Spinal cord (tissue), 10 donors: ENCODE data around the gene SERPINE1. TPM values are rescaled to one million over a fixed set of nuclear protein-coding genes. Genes with fewer than 3 reads are reported as not detected.
A peak's percentile ranks its signal among the peaks of the same experiment; 100 is the strongest.

Experiments used
- DNase-seq, 6 donors: peaks; one replicate each; pipeline versions ENCODE4 v3.0.0 to v3.0.0-alpha.2; 2013 to 2015; ENCODE audit warnings: low spot score in 6 of 6, low read depth in 4 of 6
- H3K27ac ChIP-seq: one replicate; pipeline ENCODE4 v1.5.1; 2013; ENCODE audit warnings: low read depth, low read length, control low read depth
- H3K27me3 ChIP-seq: one replicate; pipeline ENCODE4 v1.6.1; 2013; ENCODE audit warnings: low read length; ENCODE audit not compliant: control insufficient read depth, insufficient read depth
- H3K36me3 ChIP-seq: one replicate; pipeline ENCODE4 v1.6.1; 2013; ENCODE audit warnings: low read length; ENCODE audit not compliant: control insufficient read depth, insufficient read depth
- H3K4me1 ChIP-seq: one replicate; pipeline ENCODE4 v1.6.1; 2013; ENCODE audit warnings: low read length; ENCODE audit not compliant: control insufficient read depth, insufficient read depth
- H3K4me3 ChIP-seq: one replicate; pipeline ENCODE4 v1.5.1; 2013; ENCODE audit warnings: low read depth, low read length, control low read depth
- H3K9me3 ChIP-seq: one replicate; pipeline ENCODE4 v1.6.1; 2013; ENCODE audit warnings: low read length; ENCODE audit not compliant: control insufficient read depth, insufficient read depth
- WGBS: methylation state at CpG from one replicate; pipeline ENCODE4 v1.1.5; 2013; ENCODE audit warnings: missing lambda C conversion rate; ENCODE audit not compliant: insufficient coverage; 5-methylcytosine and 5-hydroxymethylcytosine counted together
- long read RNA-seq, 4 donors: transcript quantifications; one replicate each; lab custom pipeline, GENCODE V29; 2026
- polyA plus RNA-seq, 2 donors: library from polyadenylated mRNA; unstranded; fragments of 120-200 nt; gene quantifications; one replicate each; pipeline ENCODE4 v1.2.1, GENCODE V29; 2013; ENCODE audit not compliant: insufficient read length in 2 of 2
- total RNA-seq, 2 donors: library from RNA; depleted of rRNA in 1 of 2; stranded (reverse); fragments of 120-200 nt in 1 of 2; fragments of >200 nt in 1 of 2; gene quantifications; one replicate each; pipeline versions ENCODE4 v1.2.3 to v1.2.4, GENCODE V29; 2013 to 2014
- donor health status: healthy.

The SERPINE1 gene
- total RNA-seq (1 to 10 TPM; 1.9 to 2.1 TPM), polyA plus RNA-seq (1 to 10 TPM; 1.9 to 4.8 TPM)
- long read RNA-seq, donor 1, partial matches to known transcripts = 0 of 1 reads
- long read RNA-seq, donor 1, other reads (novel, unspliced or antisense) = 0 of 1 reads
- long read RNA-seq, donor 2, partial matches to known transcripts = 0 of 1 reads
- long read RNA-seq, donor 2, other reads (novel, unspliced or antisense) = 0 of 1 reads
- long read RNA-seq, donor 3, partial matches to known transcripts = 0 of 1 reads
- long read RNA-seq, donor 3, other reads (novel, unspliced or antisense) = 0 of 1 reads
- long read RNA-seq, donor 4 = 0 reads

DNA sequence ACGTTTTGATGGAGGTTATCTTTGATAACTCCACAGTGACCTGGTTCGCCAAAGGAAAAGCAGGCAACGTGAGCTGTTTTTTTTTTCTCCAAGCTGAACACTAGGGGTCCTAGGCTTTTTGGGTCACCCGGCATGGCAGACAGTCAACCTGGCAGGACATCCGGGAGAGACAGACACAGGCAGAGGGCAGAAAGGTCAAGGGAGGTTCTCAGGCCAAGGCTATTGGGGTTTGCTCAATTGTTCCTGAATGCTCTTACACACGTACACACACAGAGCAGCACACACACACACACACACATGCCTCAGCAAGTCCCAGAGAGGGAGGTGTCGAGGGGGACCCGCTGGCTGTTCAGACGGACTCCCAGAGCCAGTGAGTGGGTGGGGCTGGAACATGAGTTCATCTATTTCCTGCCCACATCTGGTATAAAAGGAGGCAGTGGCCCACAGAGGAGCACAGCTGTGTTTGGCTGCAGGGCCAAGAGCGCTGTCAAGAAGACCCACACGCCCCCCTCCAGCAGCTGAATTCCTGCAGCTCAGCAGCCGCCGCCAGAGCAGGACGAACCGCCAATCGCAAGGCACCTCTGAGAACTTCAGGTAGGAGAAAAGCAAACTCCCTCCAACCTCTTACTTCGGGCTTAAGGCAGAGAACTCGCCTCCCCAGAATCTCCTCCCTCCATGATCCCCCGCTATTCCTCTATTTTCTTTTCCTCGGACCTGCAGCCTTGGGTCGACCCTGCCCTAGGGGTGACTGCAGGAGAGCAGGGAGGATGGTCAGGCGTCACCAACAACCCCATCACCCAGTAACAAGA is at the start of gene SERPINE1:
Gene SERPINE1 (plus strand): TSS at position 454 of the 809 bp plus-strand sequence. CDS start 1,290 bp downstream, outside the sequence.
- H3K36me3 ChIP-seq = no peaks in the 10 kb centered on the region
- H3K27me3 ChIP-seq = peaks cover 4% of the 10 kb centered on the region
- H3K27ac ChIP-seq = peak within 1 kb of the TSS; percentile 73
- peaks cover 24% of the 10 kb centered on the region for H3K4me1 ChIP-seq
- peak in 3 of 6 donors; percentile 29 to 89 (median 71) for DNase-seq
- WGBS = 4% methylated on average over 17 of the region's 22 CpGs
- no peaks in the 10 kb centered on the region for H3K9me3 ChIP-seq
- no peak within 1 kb of the TSS for H3K4me3 ChIP-seq

DNA sequence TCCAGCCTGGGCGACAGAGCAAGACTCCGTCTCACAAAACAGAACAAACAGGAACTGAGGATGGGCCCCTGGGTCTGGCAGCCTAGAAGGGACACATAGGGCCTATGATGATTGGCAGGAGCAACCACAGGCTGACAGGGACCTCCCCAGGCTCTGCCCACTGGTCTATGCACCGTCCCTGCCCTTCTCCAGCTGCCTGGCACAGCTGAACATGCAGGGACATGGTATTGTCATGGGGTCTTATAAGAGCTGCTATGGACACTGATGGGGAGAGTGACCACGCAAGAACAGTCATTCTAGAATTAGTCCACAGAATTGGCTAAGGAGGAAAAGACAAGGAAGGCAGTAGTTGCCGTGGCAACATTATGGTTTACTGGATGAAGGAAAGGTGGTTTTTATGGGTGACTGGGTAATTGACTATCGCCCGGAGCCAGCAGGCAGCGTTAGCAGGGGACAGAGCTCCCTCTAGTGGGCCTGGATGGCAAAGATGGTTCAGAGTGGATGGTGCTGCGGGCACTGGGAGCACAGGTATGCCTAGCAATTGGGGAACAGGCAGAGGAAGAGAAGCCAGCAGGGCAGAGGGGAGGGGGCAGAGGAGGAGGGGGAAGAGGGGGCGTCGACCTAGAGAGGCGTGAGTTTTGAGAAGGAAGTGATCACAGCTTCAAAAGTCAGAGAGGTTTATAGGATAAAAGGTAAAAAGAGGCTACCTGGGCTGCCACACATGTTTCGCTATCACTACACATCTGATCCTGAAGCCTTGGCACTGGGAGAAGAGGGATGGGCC is 49.4 kb upstream of the SERPINE1 start:
- H3K27ac ChIP-seq = no peak overlapping the region
- no peaks in the 10 kb centered on the region for H3K36me3 ChIP-seq
- no peaks in the 10 kb centered on the region for H3K9me3 ChIP-seq
- peaks cover 8% of the 10 kb centered on the region for H3K4me1 ChIP-seq
- DNase-seq = peak; percentile 36 to 95 (median 58)
- H3K4me3 ChIP-seq = no peak overlapping the region
- WGBS = 15% methylated on average over 10 of the region's 13 CpGs
- H3K27me3 ChIP-seq = no peaks in the 10 kb centered on the region

DNA sequence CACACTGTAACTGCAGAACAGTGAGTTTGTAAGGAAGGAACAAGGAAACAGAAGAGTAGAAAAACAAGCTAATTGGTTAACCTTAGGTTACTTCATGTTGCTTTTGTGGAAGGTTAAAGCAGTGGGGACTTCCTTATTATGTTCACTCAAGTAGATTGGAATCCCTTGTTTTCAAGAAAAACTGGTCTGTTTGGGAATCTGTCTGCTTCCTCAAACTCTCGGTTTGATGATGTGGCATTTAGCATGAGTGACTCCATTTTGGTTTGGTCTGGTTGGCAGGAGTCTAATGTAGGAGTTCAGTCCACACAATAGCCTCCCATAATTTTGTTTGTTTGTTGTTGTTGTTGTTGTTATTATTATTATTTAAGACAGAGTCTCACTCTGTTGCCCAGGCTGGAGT is 45.5 kb upstream of the SERPINE1 start:
- Histone ChIP-seq H3K4me1 (peaks cover 8% of the 10 kb centered on the region), H3K27me3 (no peaks in the 10 kb centered on the region)
- WGBS = no CpG with 5 or more reads among the region's 1 CpG

DNA sequence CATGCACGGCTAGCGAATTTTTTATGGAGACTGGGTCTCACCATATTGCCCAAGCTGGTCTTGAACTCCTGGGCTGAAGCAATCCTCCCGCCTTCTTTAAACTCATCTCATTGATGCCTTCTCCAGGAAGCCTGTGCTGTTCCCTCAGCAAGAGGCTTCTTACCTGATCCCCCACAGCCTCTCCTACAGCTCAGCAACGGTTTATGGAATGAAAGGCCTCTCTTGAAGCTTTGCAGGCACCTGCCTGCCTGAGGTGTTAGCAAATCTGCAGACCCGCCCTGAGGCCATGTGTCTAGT is 42.1 kb upstream of the SERPINE1 start:
- H3K4me3 ChIP-seq = peak overlapping the region; percentile 68
- H3K36me3 ChIP-seq = peaks cover 27% of the 10 kb centered on the region
- 71% methylated on average over 5 of the region's 5 CpGs for WGBS
- H3K9me3 ChIP-seq = no peaks in the 10 kb centered on the region
- H3K27ac ChIP-seq = no peak overlapping the region
- H3K4me1 ChIP-seq = no peaks in the 10 kb centered on the region
- H3K27me3 ChIP-seq = no peaks in the 10 kb centered on the region
- DNase-seq = no peak

More for the DNA sequence above, 45.5 kb upstream of the SERPINE1 start:
- no peak for DNase-seq
- Histone ChIP-seq H3K9me3 (no peaks in the 10 kb centered on the region), H3K4me3 (no peak overlapping the region), H3K27ac (no peak overlapping the region), H3K36me3 (no peaks in the 10 kb centered on the region)

DNA sequence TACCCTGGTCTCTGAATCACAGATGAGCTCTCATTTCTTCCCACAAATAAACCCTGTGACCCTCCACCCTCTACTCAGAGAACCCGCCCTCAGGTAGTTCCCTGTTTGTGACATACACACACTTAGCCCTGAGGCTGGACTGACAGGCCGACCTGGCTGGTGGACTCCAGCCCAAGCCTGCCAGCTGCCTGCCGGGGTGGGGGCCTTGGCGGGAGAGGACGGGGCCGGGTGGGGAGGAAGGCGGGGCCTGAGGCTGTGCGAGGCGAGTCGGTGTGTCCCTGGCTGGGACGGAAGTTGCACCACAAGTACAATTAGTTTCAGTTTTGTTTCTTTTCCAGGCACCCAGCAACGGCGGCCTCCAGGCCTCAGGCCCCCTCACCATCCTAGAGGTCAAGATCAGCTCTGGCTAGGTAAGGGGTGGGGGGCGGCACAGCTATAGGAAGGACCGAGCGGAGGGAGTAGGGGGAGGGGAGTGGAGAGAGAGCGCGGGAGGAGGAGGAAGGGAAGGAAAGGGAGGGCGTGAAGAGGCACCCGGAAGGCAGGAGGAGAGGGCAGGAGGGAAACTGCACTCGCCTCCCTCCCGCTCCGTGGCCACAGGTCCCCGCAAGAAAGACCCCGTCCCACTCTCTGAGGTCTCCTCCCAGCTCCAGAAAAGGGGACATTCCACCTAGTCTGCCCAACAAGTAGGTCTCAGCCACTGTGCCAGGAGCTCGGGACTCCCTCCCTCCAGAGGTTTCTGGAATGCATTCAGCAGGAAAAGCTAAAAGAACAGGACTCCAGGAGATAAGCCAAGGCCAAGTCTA is 41.5 kb upstream of the SERPINE1 start, which contains the start of gene TRIM56:
Gene TRIM56 (plus strand): TSS at position 320 of the 803 bp plus-strand sequence. CDS start 1,832 bp downstream, outside the sequence.
- Histone ChIP-seq H3K27ac (peak within 1 kb of the TSS; percentile 72), H3K27me3 (no peaks in the 10 kb centered on the region), H3K4me3 (peak within 1 kb of the TSS; percentile 68)

DNA sequence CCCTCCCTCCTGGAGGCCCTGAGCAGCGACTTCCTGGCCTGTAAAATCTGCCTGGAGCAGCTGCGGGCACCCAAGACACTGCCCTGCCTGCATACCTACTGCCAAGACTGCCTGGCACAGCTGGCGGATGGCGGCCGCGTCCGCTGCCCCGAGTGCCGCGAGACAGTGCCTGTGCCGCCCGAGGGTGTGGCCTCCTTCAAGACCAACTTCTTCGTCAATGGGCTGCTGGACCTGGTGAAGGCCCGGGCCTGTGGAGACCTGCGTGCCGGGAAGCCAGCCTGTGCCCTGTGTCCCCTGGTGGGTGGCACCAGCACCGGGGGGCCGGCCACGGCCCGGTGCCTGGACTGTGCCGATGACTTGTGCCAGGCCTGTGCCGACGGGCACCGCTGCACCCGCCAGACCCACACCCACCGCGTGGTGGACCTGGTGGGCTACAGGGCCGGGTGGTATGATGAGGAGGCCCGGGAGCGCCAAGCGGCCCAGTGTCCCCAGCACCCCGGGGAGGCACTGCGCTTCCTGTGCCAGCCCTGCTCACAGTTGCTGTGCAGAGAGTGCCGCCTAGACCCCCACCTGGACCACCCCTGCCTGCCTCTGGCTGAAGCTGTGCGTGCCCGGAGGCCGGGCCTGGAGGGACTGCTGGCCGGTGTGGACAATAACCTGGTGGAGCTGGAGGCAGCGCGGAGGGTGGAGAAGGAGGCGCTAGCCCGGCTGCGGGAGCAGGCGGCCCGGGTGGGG is 39.4 kb upstream of the SERPINE1 start:
- Histone ChIP-seq H3K9me3 (no peaks in the 10 kb centered on the region), H3K27me3 (no peaks in the 10 kb centered on the region), H3K4me1 (no peaks in the 10 kb centered on the region), H3K4me3 (no peak overlapping the region), H3K27ac (no peak overlapping the region), H3K36me3 (peaks cover 27% of the 10 kb centered on the region)
- WGBS = 96% methylated on average over 45 of the region's 45 CpGs
- DNase-seq = no peak

More for the DNA sequence above, 41.5 kb upstream of the SERPINE1 start, which contains the start of gene TRIM56:
- peak in 3 of 6 donors; percentile 17 to 72 (median 33) for DNase-seq
- H3K36me3 ChIP-seq = peaks cover 27% of the 10 kb centered on the region
- no peaks in the 10 kb centered on the region for H3K9me3 ChIP-seq
- H3K4me1 ChIP-seq = no peaks in the 10 kb centered on the region
- WGBS = 5% methylated on average over 21 of the region's 26 CpGs

DNA sequence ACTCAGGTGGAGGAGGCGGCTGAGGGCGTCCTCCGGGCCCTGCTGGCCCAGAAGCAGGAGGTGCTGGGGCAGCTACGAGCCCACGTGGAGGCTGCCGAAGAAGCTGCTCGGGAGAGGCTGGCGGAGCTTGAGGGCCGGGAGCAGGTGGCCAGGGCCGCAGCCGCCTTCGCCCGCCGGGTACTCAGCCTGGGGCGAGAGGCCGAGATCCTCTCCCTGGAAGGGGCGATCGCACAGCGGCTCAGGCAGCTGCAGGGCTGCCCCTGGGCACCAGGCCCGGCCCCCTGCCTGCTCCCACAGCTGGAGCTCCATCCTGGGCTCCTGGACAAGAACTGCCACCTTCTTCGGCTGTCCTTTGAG is 38.9 kb upstream of the SERPINE1 start:
- WGBS = 97% methylated on average over 21 of the region's 21 CpGs
- Histone ChIP-seq H3K27ac (no peak overlapping the region), H3K36me3 (peaks cover 27% of the 10 kb centered on the region), H3K9me3 (no peaks in the 10 kb centered on the region), H3K4me1 (no peaks in the 10 kb centered on the region), H3K4me3 (no peak overlapping the region), H3K27me3 (no peaks in the 10 kb centered on the region)
- DNase-seq = no peak

DNA sequence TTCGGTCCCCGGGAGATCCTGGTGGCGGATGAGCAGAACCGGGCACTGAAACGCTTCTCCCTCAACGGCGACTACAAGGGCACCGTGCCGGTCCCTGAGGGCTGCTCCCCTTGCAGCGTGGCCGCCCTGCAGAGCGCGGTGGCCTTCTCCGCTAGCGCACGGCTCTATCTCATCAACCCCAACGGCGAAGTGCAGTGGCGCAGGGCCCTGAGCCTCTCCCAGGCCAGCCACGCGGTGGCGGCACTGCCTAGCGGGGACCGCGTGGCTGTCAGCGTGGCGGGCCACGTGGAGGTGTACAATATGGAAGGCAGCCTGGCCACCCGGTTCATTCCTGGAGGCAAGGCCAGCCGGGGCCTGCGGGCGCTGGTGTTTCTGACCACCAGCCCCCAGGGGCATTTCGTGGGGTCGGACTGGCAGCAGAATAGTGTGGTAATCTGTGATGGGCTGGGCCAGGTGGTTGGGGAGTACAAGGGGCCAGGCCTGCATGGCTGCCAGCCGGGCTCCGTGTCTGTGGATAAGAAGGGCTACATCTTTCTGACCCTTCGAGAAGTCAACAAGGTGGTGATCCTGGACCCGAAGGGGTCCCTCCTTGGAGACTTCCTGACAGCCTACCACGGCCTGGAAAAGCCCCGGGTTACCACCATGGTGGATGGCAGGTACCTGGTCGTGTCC is 37.9 kb upstream of the SERPINE1 start:
- no peaks in the 10 kb centered on the region for H3K4me1 ChIP-seq
- H3K27me3 ChIP-seq = no peaks in the 10 kb centered on the region
- peaks cover 27% of the 10 kb centered on the region for H3K36me3 ChIP-seq
- whole genome bisulfite sequencing = 97% methylated on average over 41 of the region's 41 CpGs
- no peak overlapping the region for H3K4me3 ChIP-seq
- no peak overlapping the region for H3K27ac ChIP-seq
- no peak for DNase-seq
- no peaks in the 10 kb centered on the region for H3K9me3 ChIP-seq
